ENCODE measurements around the gene GOLPH3.

- TF ChIP-seq CTCF (IDR thresholded peaks at IDR 0.05; ENCODE audit: low read depth, low read length), result no peak
- no peak for TF ChIP-seq POLR2A (IDR thresholded peaks at IDR 0.05; ENCODE audit: extremely low read depth, insufficient read length)
- TF ChIP-seq, protein P1, sequence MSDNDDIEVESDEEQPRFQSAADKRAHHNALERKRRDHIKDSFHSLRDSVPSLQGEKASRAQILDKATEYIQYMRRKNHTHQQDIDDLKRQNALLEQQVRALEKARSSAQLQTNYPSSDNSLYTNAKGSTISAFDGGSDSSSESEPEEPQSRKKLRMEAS (IDR thresholded peaks at IDR 0.05; ENCODE audit: low read depth, low read length), result no peak
Observed at GRCh38 chr5:32129074-32129598, 45.0 kb downstream of the GOLPH3 start.
